NCI-H226 (cell line): Measurements from ENCODE around the gene SUFU.
A peak's percentile ranks its signal among the peaks of the same experiment; 100 is the strongest.

Experiments used
- DNase-seq: peaks from one replicate; pipeline ENCODE4 v3.0.0-alpha.2; 2015

Gene SUFU

GRCh38 chr10:102675011-102675665 is 171.4 kb downstream of the SUFU start:
- no peak for DNase-seq

- DNase-seq = no peak
Observed at GRCh38 chr10:102675666-102676533, 172.1 kb downstream of the SUFU start.

- no peak for DNase-seq
Observed at GRCh38 chr10:102676534-102677315, 173.0 kb downstream of the SUFU start.

DNA sequence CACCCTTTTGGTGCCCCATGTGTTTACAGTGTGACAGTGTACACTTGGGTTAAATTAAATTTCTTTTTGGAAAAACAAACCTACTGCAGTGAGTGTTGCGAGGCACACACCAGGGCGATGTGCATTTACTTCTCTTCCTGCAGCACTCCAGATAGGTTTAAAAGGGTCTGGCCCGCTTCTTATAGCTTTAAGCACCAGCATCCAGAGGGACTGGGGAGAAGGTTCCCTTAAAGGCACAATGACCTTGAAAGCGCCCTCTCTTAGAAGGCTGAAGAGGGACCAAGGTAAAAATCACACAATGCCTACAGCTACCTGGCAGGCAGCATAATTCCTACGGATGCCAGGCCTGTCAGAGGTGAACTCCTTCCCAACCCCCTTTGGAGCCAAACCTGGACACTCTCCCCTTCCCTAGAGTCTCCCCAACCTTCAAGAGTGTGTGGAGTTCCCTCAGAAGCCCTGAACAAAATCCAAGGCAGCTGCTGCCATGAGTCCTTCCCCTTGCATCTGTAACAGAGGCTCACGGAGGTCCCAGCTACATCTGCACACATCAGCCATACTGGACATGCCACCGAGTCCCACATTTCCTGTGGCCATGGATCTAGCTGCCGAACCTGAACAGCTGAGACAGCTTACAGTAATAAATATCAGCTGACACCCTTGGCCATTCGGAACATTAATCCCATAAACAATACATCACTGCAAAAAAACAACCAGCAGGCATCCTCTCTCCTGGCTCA is 173.7 kb downstream of the SUFU start:
- no peak for DNase-seq

GRCh38 chr10:102678068-102678400 is 174.3 kb downstream of the SUFU start:
- no peak for DNase-seq

DNA sequence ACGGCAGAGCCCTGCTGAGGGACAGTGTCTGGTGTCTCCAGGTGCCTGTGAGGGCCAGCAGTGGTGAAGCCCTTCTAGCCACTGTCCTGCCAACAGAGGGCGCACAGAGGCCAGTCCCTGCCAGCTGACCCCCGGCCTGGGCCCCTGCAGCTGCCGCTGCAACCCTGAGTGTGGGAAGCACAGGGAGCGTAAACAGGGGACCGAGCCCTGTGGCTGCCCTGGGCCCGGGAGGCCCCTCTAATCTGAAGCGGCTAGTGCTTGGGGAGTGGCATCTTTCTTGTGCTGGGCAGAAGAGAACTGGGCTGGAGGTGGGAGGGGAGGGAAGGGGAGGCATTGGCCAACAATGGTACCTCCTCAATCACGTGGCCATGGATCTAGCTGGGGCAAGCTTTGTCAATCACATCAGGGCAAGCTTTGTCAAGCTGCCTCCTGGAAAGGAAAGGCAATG is 175.1 kb downstream of the SUFU start:
- DNase-seq = peak; percentile 16

GRCh38 chr10:102679596-102679995 is 175.8 kb downstream of the SUFU start:
- no peak for DNase-seq

- no peak for DNase-seq
Observed at GRCh38 chr10:102681696-102682095, 177.9 kb downstream of the SUFU start.

DNA sequence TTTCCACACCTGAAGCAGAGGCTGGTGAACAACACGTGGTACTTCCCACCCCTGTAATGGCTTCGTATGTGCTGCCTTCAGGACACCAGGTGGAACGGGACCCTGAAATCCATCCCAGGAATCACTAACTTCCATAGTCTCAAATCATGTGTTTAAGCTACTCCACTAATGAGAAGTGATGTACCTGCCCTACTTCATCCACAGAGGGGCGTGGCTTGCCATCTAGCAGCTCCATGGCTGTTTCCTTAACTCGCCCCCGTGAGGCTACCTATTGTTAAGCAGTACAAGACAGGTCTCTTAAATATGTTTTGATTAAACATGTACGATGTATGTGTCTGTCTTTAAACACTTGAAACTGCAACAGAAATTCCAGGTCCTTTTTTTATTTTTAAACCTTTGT is 178.6 kb downstream of the SUFU start:
- no peak for DNase-seq

GRCh38 chr10:102682981-102683380 is 179.2 kb downstream of the SUFU start:
- DNase-seq = no peak
